Omental fat pad (tissue), 4 donors: ENCODE results near the gene LGI4. TPM values are rescaled to one million over a fixed set of nuclear protein-coding genes. Genes with fewer than 3 reads are reported as not detected.
"Not testable (repeated sequence)": the region's sequence is repeated elsewhere in the genome, so short reads cannot be mapped to it uniquely, and the experiment has no call there.

Source experiments
- ATAC-seq: fragments of 150-250 bp; one replicate; pipeline ENCODE4 v1.9.1; 2016; ENCODE audit warnings: mild to moderate bottlenecking, moderate library complexity; ENCODE audit not compliant: low FRiP score
- DNase-seq: peaks from one replicate; pipeline ENCODE4 v3.0.0-alpha.2; 2019; ENCODE audit warnings: low spot score
- total RNA-seq, 4 donors: library from RNA; depleted of rRNA; stranded (reverse); fragments of >200 nt; gene quantifications; one replicate each; pipeline ENCODE4 v1.1.0, GENCODE V29; 2016
- TF ChIP-seq, protein P1 (sequence below), 3 donors: fragments of 450-650 bp; IDR thresholded peaks; one replicate each; pipeline ENCODE4 v1.5.1; 2016 to 2017; ENCODE audit warnings: antibody characterized with exemption in 3 of 3, mild to moderate bottlenecking in 3 of 3, moderate library complexity in 2 of 3

LGI4 gene
- total RNA-seq, 4 donors from 2014 or later, result 6.2 to 31.1 (median 8.3) TPM

DNA sequence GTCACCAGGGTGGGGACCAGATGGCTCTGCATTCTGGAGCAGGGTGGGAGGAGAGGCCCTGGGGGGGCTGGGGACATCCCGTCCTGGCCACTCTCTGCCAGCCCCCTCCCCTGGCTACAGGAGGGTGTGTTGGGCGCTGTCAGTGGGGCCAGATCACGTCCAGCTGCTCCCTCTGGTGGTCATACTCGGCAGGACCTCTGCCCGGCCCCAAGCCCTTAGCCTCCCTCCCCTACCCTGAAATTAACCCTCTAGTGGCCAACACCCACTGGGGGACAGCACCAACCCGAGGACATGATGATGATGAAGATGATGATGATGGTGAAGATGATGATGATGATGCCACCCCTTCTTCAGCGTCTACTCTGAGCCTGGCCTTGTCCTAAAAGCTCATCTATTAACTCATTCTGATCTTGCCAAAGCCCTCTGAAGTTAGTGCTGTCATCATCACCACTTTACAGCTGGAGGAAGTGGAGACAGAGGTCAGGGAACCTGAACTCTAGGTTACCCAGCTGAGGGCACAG, 590 bp upstream of the LGI4 start:
- peak; percentile 63 for ATAC-seq
- TF ChIP-seq, protein P1, sequence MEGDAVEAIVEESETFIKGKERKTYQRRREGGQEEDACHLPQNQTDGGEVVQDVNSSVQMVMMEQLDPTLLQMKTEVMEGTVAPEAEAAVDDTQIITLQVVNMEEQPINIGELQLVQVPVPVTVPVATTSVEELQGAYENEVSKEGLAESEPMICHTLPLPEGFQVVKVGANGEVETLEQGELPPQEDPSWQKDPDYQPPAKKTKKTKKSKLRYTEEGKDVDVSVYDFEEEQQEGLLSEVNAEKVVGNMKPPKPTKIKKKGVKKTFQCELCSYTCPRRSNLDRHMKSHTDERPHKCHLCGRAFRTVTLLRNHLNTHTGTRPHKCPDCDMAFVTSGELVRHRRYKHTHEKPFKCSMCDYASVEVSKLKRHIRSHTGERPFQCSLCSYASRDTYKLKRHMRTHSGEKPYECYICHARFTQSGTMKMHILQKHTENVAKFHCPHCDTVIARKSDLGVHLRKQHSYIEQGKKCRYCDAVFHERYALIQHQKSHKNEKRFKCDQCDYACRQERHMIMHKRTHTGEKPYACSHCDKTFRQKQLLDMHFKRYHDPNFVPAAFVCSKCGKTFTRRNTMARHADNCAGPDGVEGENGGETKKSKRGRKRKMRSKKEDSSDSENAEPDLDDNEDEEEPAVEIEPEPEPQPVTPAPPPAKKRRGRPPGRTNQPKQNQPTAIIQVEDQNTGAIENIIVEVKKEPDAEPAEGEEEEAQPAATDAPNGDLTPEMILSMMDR (IDR thresholded peaks at IDR 0.05), result peak in 2 of 3 donors; percentile 51 to 77
- DNase-seq, result peak; percentile 51

DNA sequence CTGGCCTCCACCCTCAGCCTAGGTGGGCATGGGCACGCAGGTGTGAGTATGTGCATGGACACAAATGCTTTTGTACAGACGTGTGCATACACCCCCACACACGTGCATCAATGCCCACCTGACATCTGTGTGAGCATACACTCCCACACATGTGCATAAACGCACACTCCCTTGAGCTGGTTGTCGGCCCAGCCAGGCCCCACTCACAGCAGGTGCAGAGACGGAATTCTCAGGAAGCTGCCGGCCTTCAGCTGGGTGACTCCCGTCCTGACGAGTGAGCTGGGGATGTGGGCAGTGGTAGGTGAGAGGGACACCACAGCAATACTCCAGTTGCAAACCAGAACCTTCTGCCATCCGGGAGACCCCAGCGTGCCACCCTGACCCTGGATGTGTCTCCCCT, 1.0 kb downstream of the LGI4 start:
- ATAC-seq (no peak), DNase-seq (no peak)
- TF ChIP-seq, protein P1 (IDR thresholded peaks at IDR 0.05), result no peak

DNA sequence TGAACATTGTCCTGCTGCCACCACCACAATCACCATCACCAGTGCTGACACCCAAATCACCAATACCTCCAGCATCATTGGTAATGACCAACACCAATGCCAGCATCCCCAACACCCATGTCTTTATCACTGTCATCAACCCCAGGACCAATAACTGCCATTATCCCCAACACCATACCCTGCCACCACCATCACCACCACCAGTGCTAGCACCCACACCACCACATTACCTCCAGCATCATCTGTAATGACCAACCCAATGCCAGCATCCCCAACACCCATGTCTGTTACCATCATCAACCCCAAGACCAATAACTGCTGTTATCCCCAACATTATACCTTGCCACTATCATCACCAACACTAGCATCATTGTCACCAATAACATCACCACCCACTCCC, 2.6 kb downstream of the LGI4 start:
- TF ChIP-seq, protein P1 (IDR thresholded peaks at IDR 0.05), result no peak
- ATAC-seq, result no peak

DNA sequence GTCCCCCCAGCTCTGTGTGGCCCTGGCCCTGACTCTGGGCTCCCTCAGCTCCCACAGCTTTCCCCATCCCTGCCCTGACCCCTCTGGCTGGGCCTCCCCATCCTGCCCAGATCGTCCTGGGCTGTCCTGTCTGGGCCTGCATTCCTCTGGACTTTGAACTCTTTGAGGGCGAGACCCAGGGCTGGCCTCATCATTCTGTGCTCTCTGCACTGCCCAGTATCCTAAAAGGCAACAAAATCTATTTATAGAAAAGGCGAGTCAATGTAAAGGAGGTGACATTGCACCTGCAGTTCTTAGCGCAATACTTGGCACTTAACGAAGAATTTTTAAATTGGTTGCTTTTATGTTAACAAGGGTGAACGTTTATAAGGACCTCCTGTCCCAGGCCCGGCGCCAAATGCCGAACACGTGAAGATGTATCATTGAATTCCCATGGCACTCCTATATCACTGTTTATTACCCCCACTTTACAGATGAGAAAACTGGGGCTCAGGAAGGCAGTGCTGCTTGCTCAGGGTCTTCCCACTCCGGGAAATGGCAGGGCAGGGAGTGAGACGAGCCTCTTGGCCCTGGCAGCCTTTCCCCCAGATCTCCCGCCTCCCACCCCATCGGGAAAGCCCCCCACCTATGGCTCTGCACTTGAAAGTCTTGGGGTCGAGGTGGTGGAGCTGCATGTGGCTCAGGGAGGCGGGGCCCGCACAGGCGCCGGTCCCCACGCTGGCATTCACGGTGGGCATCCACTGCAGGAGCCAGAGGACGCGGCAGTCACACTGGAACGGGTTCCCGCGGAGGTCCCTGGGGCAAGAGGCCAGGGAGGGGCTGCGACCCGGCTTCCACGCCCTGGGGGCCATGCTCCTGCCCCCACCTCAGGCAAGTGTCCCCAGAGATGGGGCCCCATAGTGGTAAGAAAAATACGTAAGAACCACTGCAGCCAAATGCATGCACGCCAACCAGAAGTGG, 3.8 kb downstream of the LGI4 start:
- ATAC-seq (no peak), DNase-seq (no peak)
- TF ChIP-seq, protein P1 (IDR thresholded peaks at IDR 0.05), result no peak

More for the DNA sequence above, 2.6 kb downstream of the LGI4 start:
- DNase-seq, result no peak

DNA sequence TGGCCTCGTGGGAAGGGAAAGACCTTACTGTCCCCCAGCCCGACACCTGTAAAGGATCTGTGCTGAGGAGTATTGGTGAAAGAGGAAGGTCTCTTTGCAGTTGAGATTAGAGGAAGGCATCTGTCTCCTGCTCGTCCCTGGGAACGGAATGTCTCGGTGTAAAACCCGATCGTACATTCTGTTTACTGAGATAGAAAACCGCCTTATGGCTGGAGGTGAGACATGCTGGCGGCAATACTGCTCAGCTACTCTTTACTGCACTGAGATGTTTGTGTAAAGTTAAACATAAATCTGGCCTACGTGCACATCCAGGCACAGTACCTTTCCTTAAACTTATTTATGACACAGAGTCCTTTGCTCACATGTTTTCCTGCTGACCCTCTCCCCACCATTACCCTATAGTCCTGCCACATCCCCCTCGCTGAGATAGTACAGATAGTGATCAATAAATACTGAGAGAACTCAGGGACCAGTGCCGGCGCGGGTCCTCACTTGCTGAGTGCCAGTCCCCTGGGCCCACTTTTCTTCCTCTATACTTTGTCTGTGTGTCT, 5.1 kb downstream of the LGI4 start:
- not testable (repeated sequence) for ATAC-seq, DNase-seq

DNA sequence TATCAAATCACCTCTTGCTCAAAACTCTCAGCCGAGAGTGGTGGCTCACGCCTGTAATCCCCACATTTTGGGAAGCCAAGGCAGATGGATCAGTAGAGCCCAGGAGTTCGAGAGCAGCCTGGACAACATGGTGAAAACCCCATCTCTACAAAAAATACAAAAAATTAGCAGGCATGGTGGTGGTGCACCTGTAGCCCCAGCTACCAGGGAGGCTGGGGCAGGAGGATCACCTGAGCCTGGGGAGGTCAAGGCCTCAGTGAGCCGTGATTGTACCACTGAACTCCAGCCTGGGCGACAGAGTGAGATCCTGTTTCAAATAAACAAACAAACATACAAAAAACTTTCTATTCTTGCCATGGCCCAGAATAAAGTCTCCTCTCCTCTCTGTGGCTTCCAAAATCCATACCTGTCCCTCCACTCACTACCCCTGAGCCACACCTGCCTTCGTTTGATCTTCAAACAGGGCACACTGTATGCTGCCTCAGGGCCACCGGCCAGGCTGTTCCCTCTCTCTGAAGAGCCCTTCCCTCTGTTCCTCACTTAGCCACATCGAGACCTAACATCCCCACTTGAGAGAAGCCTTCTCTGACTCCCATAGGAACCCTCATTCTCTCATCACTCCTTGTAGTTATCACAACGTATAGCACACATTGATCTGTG, 6.3 kb downstream of the LGI4 start:
- ATAC-seq (no peak), DNase-seq (no peak)
- TF ChIP-seq, protein P1 (IDR thresholded peaks at IDR 0.05), result no peak

DNA sequence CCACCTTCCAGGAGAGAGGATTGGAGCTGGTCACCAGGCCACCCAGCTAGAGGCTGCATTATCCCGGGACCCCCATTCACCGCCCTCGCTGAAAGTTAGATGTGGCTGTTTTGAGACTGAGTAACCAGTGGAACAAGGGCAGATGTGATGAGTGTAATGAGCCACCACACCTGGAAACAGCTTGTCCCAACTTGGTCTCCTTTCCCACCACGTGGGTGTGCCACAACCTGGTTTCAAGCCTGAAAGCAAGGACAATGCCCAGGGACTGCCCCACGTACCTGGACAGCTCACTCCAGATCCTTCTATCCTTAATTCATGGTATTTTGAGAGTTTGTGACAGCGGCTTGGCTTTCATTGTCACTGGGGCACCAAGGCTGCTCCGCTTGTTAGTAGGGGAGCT, 7.0 kb downstream of the LGI4 start:
- no peak for DNase-seq
- ATAC-seq, result no peak
- TF ChIP-seq, protein P1 (IDR thresholded peaks at IDR 0.05), result no peak
